ENCODE measurements around the gene GOLT1B. TPM values are rescaled to one million over a fixed set of nuclear protein-coding genes. Genes with fewer than 3 reads are reported as not detected.

Gene GOLT1B
- polyA plus RNA-seq, 1 experiment, result 78.0 TPM

DNA sequence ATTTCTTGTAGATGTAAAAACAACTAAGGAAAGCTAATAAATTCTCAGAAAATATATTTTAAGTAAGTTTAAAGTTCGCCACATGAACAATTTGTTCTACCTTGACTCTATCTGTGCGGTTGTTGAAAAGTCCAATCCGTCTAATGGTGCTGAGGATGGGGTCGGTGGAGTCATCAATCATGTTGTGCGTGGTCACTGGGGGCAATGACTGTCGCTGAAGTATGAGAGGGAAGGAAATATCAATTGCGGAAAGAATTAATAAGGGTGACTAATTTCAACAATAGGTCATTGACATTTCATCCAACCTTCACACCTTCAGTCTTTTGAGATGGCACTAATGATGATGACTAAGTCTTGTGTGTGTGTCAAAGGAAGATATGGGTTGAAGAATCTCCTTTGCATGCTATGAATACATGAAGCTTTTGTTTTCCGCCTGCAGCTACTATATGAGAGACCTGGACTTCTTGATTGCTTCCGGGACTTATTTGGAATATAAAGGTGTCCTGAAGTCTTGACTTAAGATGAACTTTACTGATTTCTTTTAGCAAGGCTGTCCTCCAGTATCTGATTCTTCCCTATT lies 56.6 kb downstream of the GOLT1B start:
- TF ChIP-seq, protein P1, sequence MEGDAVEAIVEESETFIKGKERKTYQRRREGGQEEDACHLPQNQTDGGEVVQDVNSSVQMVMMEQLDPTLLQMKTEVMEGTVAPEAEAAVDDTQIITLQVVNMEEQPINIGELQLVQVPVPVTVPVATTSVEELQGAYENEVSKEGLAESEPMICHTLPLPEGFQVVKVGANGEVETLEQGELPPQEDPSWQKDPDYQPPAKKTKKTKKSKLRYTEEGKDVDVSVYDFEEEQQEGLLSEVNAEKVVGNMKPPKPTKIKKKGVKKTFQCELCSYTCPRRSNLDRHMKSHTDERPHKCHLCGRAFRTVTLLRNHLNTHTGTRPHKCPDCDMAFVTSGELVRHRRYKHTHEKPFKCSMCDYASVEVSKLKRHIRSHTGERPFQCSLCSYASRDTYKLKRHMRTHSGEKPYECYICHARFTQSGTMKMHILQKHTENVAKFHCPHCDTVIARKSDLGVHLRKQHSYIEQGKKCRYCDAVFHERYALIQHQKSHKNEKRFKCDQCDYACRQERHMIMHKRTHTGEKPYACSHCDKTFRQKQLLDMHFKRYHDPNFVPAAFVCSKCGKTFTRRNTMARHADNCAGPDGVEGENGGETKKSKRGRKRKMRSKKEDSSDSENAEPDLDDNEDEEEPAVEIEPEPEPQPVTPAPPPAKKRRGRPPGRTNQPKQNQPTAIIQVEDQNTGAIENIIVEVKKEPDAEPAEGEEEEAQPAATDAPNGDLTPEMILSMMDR (IDR thresholded peaks at IDR 0.05; ENCODE audit: low read depth, low read length), result no peak
- Histone ChIP-seq H3K4me3 (ENCODE audit: low read depth, low read length) (no peak overlapping the region), H3K27ac (ENCODE audit: low read depth, low read length) (no peak overlapping the region), H3K9me3 (ENCODE audit: control insufficient read depth, insufficient read depth, low read length) (no peaks in the 10 kb centered on the region), H3K27me3 (ENCODE audit: control insufficient read depth, insufficient read depth, low read length) (no peaks in the 10 kb centered on the region)
- CTCF ChIA-PET, result interaction anchor here (0.6 kb wide), 1 partner anchor 264 kb away, joined by 5 read pairs; no protein-coding TSS in a partner anchor
- POLR2A ChIA-PET, result no interaction called here
- no peak for DNase-seq (ENCODE audit: low read depth, low spot score)

DNA sequence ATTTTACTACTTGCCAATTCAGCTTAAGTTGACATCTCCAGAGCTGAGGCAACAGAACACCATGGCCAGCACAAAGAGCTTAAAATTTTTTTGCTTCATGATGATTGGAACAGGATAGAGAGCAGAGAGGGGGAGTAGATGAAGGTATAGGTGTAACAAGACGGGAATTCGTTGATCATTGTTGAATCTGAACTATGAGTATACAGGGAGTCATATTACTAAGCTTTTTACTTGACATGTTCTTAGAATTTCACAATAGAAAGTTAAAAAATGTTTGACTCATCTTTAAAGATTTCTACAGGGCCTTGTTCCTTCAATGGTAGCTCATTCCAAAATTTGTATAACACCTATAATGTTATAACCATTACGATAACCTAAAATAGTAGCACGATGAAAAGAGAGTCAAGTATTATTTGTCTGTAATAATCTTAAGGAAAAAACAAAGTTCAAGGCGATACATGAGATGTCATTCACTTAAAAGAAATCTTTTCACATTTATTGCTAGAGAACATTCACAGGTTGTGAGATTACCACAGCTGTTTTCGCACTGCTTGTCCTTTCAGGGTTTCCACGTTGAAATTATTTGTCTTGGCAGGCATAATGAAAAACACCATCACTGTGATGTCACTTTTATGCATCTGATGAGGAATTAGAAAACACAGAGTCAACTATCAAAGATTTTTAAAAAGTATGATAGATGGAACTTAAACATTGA lies 58.4 kb downstream of the GOLT1B start:
- CTCF ChIA-PET, result no interaction called here
- Histone ChIP-seq H3K27me3 (ENCODE audit: control insufficient read depth, insufficient read depth, low read length) (no peaks in the 10 kb centered on the region), H3K4me3 (ENCODE audit: low read depth, low read length) (no peak overlapping the region), H3K9me3 (ENCODE audit: control insufficient read depth, insufficient read depth, low read length) (no peaks in the 10 kb centered on the region), H3K27ac (ENCODE audit: low read depth, low read length) (no peak overlapping the region)
- POLR2A ChIA-PET, result interaction anchor here (0.8 kb wide), 1 partner anchor 97 kb away, joined by 3 read pairs; the partner anchor contains the start of gene LDHB
- DNase-seq (ENCODE audit: low read depth, low spot score), result no peak
- TF ChIP-seq, protein P1 (IDR thresholded peaks at IDR 0.05; ENCODE audit: low read depth, low read length), result no peak

DNA sequence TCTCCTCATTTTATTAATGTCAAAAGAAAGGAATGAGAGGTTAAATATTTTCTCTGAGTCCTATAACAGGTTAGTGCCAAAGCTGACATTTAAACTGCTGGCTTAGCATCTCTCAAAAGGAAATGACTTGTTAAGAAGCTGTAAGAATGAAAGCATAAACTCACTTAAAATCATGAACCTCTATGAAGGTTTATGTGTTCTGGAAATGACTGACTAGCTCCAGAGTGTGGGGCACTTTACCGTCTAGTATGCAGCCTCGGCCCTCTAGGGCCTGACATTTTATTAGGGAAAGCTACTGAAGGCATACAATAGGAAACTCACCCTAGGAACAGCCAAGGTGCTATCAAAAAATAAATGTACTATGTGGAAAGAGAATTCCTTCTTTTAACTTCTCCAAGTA lies 59.6 kb downstream of the GOLT1B start:
- TF ChIP-seq, protein P1 (IDR thresholded peaks at IDR 0.05; ENCODE audit: low read depth, low read length), result no peak
- Histone ChIP-seq H3K27ac (ENCODE audit: low read depth, low read length) (no peak overlapping the region), H3K4me3 (ENCODE audit: low read depth, low read length) (no peak overlapping the region), H3K27me3 (ENCODE audit: control insufficient read depth, insufficient read depth, low read length) (no peaks in the 10 kb centered on the region), H3K9me3 (ENCODE audit: control insufficient read depth, insufficient read depth, low read length) (no peaks in the 10 kb centered on the region)
- ChIA-PET POLR2A (no interaction called here), CTCF (no interaction called here)
- no peak for DNase-seq (ENCODE audit: low read depth, low spot score)

DNA sequence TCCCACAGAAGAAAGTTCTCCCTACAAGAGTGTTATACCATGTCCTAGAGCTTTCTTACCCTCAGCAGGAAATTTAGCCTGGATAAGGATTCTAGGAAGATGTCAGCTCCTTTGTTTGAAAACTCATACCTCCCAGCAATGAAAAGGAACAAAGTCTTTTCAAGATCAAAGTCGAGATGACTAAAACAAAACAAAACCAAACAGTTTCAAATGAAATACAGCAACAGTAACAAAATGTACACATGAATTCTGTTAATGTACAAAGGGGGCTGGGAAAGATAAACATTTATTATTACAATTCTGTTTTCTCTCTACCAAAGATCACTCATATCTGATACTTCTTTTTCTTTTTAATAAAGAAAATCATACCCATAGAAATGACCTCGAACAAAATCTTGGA lies 61.3 kb downstream of the GOLT1B start:
- no peak for DNase-seq (ENCODE audit: low read depth, low spot score)
- TF ChIP-seq, protein P1 (IDR thresholded peaks at IDR 0.05; ENCODE audit: low read depth, low read length), result no peak
- CTCF ChIA-PET, result interaction anchor here (1.1 kb wide), 1 partner anchor 117 kb away, joined by 4 read pairs; no protein-coding TSS in a partner anchor
- Histone ChIP-seq H3K27ac (ENCODE audit: low read depth, low read length) (no peak overlapping the region), H3K9me3 (ENCODE audit: control insufficient read depth, insufficient read depth, low read length) (no peaks in the 10 kb centered on the region), H3K27me3 (ENCODE audit: control insufficient read depth, insufficient read depth, low read length) (no peaks in the 10 kb centered on the region), H3K4me3 (ENCODE audit: low read depth, low read length) (no peak overlapping the region)
- POLR2A ChIA-PET, result no interaction called here

DNA sequence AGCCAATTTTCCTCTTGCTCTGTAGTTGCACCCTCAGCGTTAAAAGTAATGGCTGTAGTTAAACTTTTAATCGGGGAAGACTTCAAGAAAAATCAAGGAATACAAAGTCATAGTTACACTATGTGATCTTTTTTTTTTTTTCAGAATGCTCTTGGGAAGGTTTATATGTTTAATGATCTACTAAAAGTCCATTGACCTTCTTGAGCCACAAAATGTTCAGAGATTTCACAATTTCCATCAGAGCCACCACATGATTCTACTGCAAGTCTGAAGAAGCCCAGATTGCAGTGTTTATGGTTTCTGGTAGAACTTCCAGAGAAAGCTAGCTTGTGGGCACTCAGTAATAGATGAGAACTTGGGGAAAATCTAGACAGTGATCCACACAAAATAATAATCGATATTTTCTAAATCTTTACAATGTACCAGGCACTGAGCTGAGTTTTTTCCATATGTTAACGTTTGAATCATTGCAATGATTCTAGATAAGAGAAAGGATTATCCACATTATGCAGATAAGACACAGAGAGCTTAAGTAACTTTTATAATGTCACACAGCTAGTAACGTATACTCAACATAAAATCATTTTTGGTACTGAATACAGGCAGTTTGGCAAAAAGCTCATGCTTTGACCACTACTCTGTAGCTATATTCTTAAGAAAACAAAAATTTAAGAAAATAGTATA lies 64.8 kb downstream of the GOLT1B start:
- CTCF ChIA-PET, result interaction anchor here (0.5 kb wide), 1 partner anchor 1260 kb away, joined by 3 read pairs; no protein-coding TSS in a partner anchor

More for the DNA sequence above, 64.8 kb downstream of the GOLT1B start:
- POLR2A ChIA-PET, result no interaction called here
- Histone ChIP-seq H3K9me3 (ENCODE audit: control insufficient read depth, insufficient read depth, low read length) (no peaks in the 10 kb centered on the region), H3K27ac (ENCODE audit: low read depth, low read length) (no peak overlapping the region), H3K4me3 (ENCODE audit: low read depth, low read length) (no peak overlapping the region), H3K27me3 (ENCODE audit: control insufficient read depth, insufficient read depth, low read length) (no peaks in the 10 kb centered on the region)
- TF ChIP-seq, protein P1 (IDR thresholded peaks at IDR 0.05; ENCODE audit: low read depth, low read length), result no peak
- DNase-seq (ENCODE audit: low read depth, low spot score), result no peak
